GM12878 (cell line): Measurements from ENCODE around the gene SEMA6C.

Experiments
- HCFC1 ChIP-seq: fragments of 150-350 bp; IDR thresholded peaks from 2 replicates; pipeline ENCODE4 v1.6.1; 2014; ENCODE audit warnings: low read length
- RFX5 ChIP-seq: IDR thresholded peaks from 2 replicates; pipeline ENCODE4 v1.6.1; 2011; ENCODE audit warnings: low read depth, low read length, improper control_type of control experiment
- TCF12 ChIP-seq: IDR thresholded peaks from 2 replicates; pipeline ENCODE4 v1.6.1; 2011; ENCODE audit warnings: low read depth, mild to moderate bottlenecking, low read length
- TCF7 ChIP-seq: IDR thresholded peaks from 2 replicates; pipeline ENCODE4 v1.6.1; 2014; ENCODE audit warnings: antibody characterized with exemption, borderline replicate concordance
- ZNF274 ChIP-seq: IDR thresholded peaks from one replicate; pipeline ENCODE4 v1.8.0; 2011; ENCODE audit not compliant: insufficient read length, insufficient read depth
- TF ChIP-seq, protein P1 (sequence below), 3 experiments: IDR thresholded peaks in 2 of 3; conservative IDR thresholded peaks in 1 of 3; 2 replicates each; pipeline ENCODE4 v1.5.1; 2011; ENCODE audit warnings: low read depth in 3 of 3, low read length in 3 of 3, mild to moderate bottlenecking in 3 of 3, control low read depth in 2 of 3, moderate library complexity in 2 of 3, inconsistent platforms in 1 of 3, mixed read lengths in 1 of 3; ENCODE audit not compliant: control insufficient read depth in 2 of 3, insufficient read depth in 1 of 3; ENCODE audit errors: extremely low read depth in 1 of 3

DNA sequence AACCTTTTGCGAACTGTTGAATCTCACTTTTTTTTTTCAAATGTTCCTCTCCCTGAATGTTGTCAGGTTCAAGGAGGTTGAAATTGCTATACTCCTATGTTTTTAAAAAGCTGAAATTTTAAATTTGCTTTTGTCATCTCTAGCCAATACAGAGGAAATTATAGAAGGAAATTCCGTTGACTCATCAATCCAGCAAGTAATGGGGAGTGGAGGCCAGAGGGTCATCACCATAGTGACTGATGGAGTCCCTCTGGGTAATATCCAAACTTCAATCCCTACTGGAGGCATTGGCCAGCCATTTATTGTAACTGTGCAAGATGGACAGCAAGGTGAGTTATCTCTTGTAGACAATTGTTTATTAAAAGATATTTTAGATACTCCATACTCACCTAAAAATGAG lies 39.5 kb downstream of the SEMA6C start:
- TF ChIP-seq, protein P1, sequence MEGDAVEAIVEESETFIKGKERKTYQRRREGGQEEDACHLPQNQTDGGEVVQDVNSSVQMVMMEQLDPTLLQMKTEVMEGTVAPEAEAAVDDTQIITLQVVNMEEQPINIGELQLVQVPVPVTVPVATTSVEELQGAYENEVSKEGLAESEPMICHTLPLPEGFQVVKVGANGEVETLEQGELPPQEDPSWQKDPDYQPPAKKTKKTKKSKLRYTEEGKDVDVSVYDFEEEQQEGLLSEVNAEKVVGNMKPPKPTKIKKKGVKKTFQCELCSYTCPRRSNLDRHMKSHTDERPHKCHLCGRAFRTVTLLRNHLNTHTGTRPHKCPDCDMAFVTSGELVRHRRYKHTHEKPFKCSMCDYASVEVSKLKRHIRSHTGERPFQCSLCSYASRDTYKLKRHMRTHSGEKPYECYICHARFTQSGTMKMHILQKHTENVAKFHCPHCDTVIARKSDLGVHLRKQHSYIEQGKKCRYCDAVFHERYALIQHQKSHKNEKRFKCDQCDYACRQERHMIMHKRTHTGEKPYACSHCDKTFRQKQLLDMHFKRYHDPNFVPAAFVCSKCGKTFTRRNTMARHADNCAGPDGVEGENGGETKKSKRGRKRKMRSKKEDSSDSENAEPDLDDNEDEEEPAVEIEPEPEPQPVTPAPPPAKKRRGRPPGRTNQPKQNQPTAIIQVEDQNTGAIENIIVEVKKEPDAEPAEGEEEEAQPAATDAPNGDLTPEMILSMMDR (IDR thresholded peaks at IDR 0.05 in 2 of 3, conservative IDR thresholded peaks at IDR 0.05 in 1 of 3; ENCODE audit: control insufficient read depth in 2 of 3, extremely low read depth in 1 of 3, insufficient read depth in 1 of 3, low read depth in 3 of 3, low read length in 3 of 3), result no peak
- TF ChIP-seq ZNF274 (no peak), TCF12 (no peak), HCFC1 (no peak), RFX5 (no peak), TCF7 (no peak)
